HPDE6-E6E7 (cell line): Measurements from ENCODE around the gene DHX34.
"Not testable (repeated sequence)": the region's sequence is repeated elsewhere in the genome, so short reads cannot be mapped to it uniquely, and the experiment has no call there.

Experiments used
- DNase-seq: peaks from one replicate; pipeline ENCODE4 v3.0.0; 2011; ENCODE audit warnings: missing footprints; ENCODE audit errors: extremely low spot score

Gene DHX34

GRCh38 chr19:47390533-47391488 is 41.7 kb downstream of the DHX34 start:
- no peak for DNase-seq

DNA sequence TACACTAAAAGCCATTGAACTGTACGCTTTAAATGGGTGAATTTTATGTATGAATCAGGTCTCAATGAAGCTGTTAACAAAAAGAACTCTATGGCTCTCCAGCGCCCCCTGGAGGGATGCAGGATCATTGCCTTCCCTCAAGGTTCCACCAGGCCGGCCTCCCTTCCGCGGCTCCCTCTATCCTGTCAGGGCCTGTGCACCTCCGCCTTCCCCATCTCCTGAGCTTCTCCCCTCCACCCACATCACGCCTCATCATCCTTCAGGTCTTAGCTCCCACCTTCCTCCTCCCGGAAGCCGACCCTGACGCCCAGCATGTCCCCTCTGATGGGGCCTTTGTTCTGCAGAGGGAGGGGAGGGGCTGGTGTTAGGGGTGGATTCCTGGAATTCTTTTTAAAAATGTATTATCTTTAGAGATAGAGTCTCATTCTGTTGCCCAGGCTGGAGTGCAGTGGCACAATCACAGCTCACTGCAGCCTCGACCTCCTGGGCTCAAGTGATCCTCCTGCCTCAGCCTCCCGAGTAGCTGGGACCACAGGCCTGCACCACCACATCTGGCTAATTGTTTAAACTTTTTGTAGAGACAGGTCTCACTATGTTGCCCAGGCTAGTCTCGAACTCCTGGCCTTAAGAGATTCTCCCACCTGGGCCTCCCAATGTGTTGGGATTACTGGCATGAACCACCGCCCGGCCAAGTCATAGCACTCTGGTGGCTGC is 42.6 kb downstream of the DHX34 start:
- peak; percentile 51 for DNase-seq

- no peak for DNase-seq
These were observed 49.8 kb downstream of the DHX34 start for GRCh38 chr19:47398707-47399597.

GRCh38 chr19:47402504-47402903 is 53.4 kb downstream of the DHX34 start:
- no peak for DNase-seq

DNA sequence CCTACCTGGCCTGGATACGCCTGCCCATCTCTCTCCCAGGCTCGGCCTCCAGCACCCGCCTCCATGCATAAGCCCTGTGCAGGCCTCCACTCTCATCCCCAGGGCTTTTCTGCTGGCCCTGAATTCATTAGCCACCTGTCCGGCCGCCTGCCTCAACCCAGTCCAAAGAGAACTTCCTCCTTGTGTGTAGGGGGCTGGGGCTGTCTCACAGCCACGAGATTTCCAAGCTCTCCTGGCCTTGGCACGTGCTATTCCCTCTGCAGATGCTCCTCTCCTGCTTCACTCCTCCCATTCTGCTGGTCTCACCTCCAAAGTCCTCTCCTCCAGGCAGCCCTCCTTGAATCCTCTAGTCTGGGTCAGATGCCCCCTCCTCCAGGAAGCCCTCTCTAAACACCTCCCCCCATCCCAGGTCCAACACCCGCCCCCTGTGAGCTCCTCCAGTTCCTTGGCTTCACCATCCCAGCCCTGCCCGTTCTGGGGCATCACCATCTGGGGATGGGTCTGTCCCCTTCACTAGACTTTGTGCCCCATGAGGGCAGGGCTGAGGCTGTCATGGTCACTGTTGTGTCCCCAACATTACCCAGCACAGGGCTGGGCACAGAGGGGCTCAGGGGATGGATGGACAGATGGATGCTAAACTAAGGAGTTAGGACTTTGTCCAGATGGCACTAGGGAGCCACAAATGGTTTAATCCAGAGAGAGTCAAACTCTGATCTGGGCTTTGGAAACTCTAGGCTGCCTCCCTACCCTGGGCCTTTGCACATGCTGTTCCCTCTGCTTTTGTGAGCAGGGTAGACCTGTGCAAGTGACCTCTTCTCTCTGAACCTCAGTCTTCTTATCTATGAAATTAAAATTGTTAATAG is 55.5 kb downstream of the DHX34 start:
- no peak for DNase-seq

DNA sequence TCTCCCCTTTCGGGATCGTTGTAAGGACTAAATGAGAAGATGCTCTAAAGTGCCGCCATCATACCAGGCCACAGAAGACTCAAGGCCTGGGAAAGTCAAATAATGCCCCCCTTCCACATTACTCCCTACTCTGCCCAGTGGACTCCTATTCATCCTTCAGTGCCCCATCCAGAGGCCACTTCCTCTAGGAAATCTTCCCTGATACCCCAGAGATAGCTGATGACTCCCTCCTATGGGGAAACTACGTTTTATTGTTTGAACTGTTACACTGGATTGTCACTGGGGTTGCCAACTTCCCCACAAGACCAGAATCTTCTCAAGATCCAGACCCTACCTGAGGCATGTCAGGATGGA is 56.1 kb downstream of the DHX34 start:
- no peak for DNase-seq

GRCh38 chr19:47405854-47406417 is 56.8 kb downstream of the DHX34 start:
- DNase-seq, result no peak

- DNase-seq, result no peak
These were observed 57.7 kb downstream of the DHX34 start for GRCh38 chr19:47406711-47407416.

- no peak for DNase-seq
These were observed 58.3 kb downstream of the DHX34 start for GRCh38 chr19:47407417-47407774.

DNA sequence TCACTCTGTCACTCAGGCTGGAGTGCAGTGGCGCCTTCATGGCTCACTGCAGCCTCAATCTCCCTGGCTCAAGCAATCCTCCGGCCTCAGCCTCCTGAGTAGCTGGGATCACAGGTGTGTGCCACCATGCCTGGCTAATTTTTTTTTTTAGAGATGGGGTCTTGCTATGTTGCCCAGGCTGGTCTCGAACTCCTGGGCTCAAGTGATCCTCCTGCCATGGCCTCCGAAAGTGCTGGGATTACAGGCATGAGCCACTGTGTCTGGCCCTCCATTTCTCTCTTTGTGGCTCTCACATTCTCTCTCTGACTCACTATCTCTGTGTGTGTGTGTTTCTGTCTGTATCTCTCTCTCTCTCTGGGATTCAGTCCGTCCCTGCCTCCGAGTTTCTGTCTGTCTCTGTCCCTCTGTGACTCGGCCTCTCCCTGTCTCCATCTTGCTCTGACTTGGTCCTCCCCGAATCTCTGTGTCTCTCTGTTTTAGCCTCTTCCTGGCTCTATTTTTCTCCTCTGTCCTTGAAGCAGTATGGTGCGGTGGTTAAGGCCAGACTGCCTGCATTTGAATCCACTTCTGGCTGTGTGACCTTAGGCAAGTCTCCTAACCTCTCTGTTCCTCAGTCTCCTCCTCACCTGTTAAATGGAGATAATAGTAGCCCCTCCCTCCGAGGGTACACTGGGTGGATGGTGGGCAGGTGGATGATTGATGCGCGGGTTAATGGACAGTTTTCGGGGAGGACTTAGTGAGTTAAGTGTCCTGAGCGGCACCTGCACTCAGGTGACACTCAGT is 59.2 kb downstream of the DHX34 start:
- no peak for DNase-seq

DNA sequence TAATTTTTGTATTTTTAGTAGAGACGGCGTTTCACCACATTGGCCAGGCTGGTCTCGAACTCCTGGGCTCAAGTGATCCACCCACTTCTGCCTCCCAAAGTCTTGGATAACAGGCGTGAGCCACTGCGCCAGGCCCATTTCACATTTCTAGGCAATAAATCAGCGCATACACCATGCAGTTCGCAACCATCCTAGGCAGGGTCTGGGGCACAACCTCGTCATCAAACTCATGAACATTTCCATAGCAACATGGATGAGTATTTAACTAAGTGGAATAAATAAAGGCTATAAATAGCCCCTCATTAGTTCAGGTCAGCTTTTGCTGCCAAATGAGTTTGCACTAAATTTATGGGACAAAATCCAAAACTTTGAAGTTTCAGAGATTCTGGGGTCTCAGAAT is 62.0 kb downstream of the DHX34 start:
- no peak for DNase-seq

GRCh38 chr19:47411696-47412095 is 62.6 kb downstream of the DHX34 start:
- not testable (repeated sequence) for DNase-seq

DNA sequence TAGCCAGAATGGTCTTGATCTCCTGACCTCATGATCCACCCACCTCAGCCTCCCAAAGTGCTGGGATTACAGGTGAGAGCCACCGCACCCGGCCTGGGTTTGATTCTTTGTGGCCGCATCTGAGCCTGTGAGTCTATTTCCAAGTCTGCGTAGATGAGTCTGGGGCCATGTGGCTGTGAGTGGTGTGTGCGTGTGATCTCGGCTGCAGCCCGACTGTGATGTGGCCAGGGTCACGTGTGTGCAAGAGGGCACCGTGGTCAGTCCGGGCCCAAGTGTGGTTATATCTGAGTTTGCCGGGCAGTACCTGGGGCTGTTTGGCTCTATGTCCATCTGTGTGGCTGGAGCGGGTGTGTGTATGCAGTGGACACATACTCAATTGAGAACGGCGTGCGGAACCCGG is 64.8 kb downstream of the DHX34 start:
- no peak for DNase-seq

DNA sequence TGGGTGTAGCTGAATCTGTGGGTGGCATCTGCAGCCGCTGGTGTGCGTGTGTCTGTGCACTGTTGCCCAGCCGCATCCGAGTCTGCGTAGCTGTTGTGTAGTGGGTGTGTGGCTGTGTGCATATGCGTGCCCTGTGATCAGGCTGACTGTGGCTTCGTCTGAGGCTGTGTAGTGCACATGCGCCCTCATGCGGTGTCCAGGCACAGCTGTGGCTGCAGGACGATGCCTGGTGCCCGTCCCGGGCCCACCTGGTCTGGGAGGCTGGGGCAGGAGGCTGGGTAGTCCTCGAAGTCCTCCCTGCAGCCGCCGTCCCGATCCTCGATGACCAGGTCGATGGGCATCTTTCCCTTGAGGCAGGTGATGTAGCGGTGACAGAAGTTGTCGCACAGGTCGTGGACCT is 65.4 kb downstream of the DHX34 start:
- DNase-seq, result no peak

DNA sequence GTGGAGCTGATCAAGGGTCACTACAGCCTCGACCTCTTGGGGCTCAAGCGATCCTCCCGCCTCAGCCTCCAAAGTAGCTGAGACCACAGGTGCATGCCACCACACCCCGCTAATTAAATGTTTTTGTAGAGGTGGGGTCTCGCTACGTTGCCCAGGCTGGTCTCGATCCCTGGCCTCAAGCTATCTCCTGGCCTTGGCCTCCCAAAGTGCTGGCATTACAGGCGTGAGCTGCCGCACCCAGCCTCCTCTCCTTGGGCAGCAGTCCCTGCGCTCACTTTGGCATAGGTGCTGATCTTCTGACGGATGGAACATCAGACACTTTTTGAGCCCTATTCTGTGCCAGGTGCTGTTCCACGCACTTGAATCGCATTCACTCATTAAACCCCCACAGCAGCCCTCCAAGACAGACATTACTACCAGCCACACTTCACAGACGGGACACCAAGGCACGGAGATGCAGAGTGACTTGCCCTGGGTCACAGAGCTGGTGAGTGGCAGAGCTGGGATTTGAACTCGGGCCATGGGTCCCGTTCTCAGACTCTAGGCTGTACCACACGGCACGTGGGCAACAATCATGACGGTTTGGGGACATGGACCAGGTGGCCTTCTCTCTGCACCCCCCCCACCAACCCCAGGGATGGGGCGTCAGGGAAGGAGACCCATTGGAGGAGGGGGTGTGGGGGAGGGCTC is 67.0 kb downstream of the DHX34 start:
- no peak for DNase-seq

DNA sequence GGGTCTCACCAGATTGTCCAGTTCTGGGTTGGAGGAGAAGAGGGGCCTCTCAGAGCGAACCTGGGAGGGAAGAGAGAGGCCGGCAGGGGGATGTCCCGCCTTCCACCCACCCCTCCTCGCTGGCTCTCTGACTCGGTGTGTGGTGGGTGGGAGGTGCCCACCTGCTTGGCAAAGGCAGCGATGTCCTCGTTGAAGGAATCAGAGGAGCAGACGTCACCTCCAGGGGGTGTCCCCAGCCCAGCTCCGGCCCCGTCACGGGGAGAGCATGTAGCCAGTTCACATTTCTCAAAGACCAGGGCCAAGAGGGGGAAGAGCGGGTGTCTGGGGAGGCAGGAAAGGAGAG is 67.5 kb downstream of the DHX34 start:
- DNase-seq, result no peak

- DNase-seq, result no peak
These were observed 68.1 kb downstream of the DHX34 start for GRCh38 chr19:47417107-47417745.
